Sigmoid colon (tissue), 7 donors: ENCODE data around the gene METTL26. TPM values are rescaled to one million over a fixed set of nuclear protein-coding genes. Genes with fewer than 3 reads are reported as not detected.

Experiments
- DNase-seq: peaks from one replicate; pipeline ENCODE4 v3.0.0-alpha.2; 2019
- H3K27ac ChIP-seq, 4 donors: fragments of 200-600 bp; sonication (generic); one replicate each; pipeline ENCODE4 v1.5.1; 2016 to 2019; ENCODE audit warnings: mild to moderate bottlenecking in 1 of 4
- H3K27me3 ChIP-seq, 3 donors: fragments of 200-600 bp; sonication (generic); one replicate each; pipeline ENCODE4 v1.5.1; 2019; ENCODE audit warnings: mild to moderate bottlenecking in 1 of 3
- H3K36me3 ChIP-seq, 4 donors: fragments of 200-600 bp; sonication (generic); one replicate each; pipeline ENCODE4 v1.5.1; 2016 to 2019
- H3K4me1 ChIP-seq, 4 donors: fragments of 200-600 bp; sonication (generic); one replicate each; pipeline ENCODE4 v1.5.1; 2017 to 2019
- H3K4me3 ChIP-seq, 4 donors: fragments of 200-600 bp; sonication (generic); one replicate each; pipeline ENCODE4 v1.5.1; 2017 to 2019; ENCODE audit warnings: mild to moderate bottlenecking in 2 of 4, moderate library complexity in 1 of 4
- H3K9me3 ChIP-seq, 4 donors: fragments of 200-600 bp in 3 of 4; sonication (generic) in 3 of 4; one replicate each; pipeline versions ENCODE4 v1.5.1 to v1.6.1; 2013 to 2019
- EP300 ChIP-seq, 4 donors: sonication (generic); formaldehyde crosslinking; IDR thresholded peaks; one replicate each; pipeline ENCODE4 v1.6.1; 2017; ENCODE audit warnings: antibody characterized with exemption in 4 of 4
- POLR2A ChIP-seq, 2 donors: fragments of 450-650 bp; IDR thresholded peaks; one replicate each; pipeline ENCODE4 v1.6.1; 2016; ENCODE audit warnings: antibody characterized with exemption in 2 of 2, mild to moderate bottlenecking in 2 of 2, moderate library complexity in 2 of 2
- POLR2AphosphoS5 ChIP-seq, 4 donors: sonication (generic); formaldehyde crosslinking; IDR thresholded peaks; one replicate each; pipeline ENCODE4 v1.6.1; 2017; ENCODE audit warnings: antibody characterized with exemption in 4 of 4
- WGBS, 2 donors: extraction: QIAGEN DNeasy Blood & Tissue Kit; methylation state at CpG; one replicate each; pipeline ENCODE4 v1.1.7; 2013; 5-methylcytosine and 5-hydroxymethylcytosine counted together
- intact Hi-C: fragments of 100-400 bp; cut with DNase I; formaldehyde crosslinking; loops from one replicate; pipeline ENCODE4 v1.15.1; 2023
- polyA plus RNA-seq, 3 donors: library from polyadenylated mRNA; stranded (reverse); fragments of 200-250 nt; gene quantifications; one replicate each; pipeline ENCODE4 v1.2.3, GENCODE V29; 2013
- total RNA-seq, 4 donors: library from RNA; depleted of rRNA; stranded (reverse); fragments of >200 nt; gene quantifications; one replicate each; pipeline ENCODE4 v1.1.0, GENCODE V29; 2016
- TF ChIP-seq, protein P1 (sequence below), 4 experiments: fragments of 450-650 bp in 3 of 4; fragments of 200-600 bp in 1 of 4; IDR thresholded peaks; one replicate each; pipeline ENCODE4 v1.5.1; 2016 to 2019; ENCODE audit warnings: antibody characterized with exemption in 4 of 4, mild to moderate bottlenecking in 3 of 4, moderate library complexity in 2 of 4
- donor health status: healthy with polysubstance abuse.
- donor health status: Bipolar disorder and iron deficiency.
- donor health status: healthy.

Gene METTL26
- total and polyA plus RNA-seq, 7 donors = 79.5 to 163 (median 132) TPM

DNA sequence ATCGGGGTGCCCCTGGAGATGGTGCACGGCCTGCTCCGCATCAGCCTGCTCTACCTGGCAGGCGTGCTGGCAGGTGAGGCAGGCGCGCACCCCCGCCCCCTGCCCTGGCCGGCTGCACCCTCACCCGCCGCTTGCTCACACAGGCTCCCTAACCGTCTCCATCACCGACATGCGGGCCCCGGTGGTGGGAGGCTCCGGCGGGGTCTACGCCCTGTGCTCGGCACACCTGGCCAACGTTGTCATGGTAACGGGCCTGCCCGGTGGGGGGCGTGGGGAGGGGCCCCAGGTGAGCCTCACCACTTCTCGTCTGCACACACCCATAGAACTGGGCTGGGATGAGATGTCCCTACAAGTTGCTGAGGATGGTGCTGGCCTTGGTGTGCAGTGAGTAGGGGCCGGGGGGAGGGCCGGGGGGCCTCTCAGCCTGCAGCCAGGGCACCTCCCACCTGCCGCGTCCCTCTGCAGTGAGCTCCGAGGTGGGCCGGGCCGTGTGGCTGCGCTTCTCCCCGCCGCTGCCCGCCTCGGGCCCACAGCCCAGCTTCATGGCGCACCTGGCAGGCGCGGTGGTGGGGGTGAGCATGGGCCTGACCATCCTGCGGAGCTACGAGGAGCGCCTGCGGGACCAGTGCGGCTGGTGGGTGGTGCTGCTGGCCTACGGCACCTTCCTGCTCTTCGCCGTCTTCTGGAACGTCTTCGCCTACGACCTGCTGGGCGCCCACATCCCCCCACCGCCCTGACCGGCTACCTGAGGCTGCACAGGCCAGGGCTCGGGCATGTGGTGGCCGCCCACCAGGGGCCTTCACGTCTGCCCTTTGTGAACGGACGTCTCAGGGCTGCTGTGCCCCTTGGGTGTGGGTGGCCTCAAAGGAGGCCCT, 41.4 kb upstream of the METTL26 start:
- Histone ChIP-seq H3K36me3 (peaks cover 15 to 27% (median 19%) of the 10 kb centered on the region in 4 donors), H3K27me3 (no peaks in the 10 kb centered on the region), H3K4me1 (peaks cover 0 to 50% (median 40%) of the 10 kb centered on the region in 4 donors), H3K4me3 (no peak overlapping the region), H3K27ac (no peak overlapping the region), H3K9me3 (no peaks in the 10 kb centered on the region)
- intact Hi-C loops = no loop called here
- no peak for DNase-seq
- no peak for TF ChIP-seq POLR2AphosphoS5 (IDR thresholded peaks at IDR 0.05)
- TF ChIP-seq POLR2A (IDR thresholded peaks at IDR 0.05) = no peak
- no peak for TF ChIP-seq EP300 (IDR thresholded peaks at IDR 0.05)
- TF ChIP-seq, protein P1, sequence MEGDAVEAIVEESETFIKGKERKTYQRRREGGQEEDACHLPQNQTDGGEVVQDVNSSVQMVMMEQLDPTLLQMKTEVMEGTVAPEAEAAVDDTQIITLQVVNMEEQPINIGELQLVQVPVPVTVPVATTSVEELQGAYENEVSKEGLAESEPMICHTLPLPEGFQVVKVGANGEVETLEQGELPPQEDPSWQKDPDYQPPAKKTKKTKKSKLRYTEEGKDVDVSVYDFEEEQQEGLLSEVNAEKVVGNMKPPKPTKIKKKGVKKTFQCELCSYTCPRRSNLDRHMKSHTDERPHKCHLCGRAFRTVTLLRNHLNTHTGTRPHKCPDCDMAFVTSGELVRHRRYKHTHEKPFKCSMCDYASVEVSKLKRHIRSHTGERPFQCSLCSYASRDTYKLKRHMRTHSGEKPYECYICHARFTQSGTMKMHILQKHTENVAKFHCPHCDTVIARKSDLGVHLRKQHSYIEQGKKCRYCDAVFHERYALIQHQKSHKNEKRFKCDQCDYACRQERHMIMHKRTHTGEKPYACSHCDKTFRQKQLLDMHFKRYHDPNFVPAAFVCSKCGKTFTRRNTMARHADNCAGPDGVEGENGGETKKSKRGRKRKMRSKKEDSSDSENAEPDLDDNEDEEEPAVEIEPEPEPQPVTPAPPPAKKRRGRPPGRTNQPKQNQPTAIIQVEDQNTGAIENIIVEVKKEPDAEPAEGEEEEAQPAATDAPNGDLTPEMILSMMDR (IDR thresholded peaks at IDR 0.05) = no peak
- 49 to 63% methylated on average over 57 of the region's 57 CpGs for WGBS, 2 donors

DNA sequence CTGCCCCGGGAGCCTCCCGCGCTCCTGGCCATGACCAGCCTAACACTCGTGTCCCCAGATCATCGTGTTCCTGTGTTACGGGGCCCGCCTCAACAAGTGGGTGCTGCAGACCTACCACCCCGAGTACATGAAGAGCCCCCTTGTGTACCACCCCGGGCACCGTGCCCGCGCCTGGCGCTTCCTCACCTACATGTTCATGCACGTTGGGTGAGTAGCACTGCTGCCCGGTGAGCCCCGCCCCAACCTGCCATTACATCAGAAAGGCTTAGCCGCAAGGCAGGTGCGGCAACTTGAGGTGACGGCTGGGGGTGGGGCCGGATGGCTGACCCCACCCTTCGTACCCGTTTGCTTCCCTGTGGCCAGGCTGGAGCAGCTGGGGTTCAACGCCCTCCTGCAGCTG, 40.8 kb upstream of the METTL26 start:
- H3K36me3 ChIP-seq = peaks cover 15 to 27% (median 19%) of the 10 kb centered on the region in 4 donors
- H3K4me3 ChIP-seq = no peak overlapping the region
- TF ChIP-seq POLR2AphosphoS5 (IDR thresholded peaks at IDR 0.05) (no peak), POLR2A (IDR thresholded peaks at IDR 0.05) (peak in 1 of 2 donors; percentile 19), EP300 (IDR thresholded peaks at IDR 0.05) (no peak)
- intact Hi-C loops = no loop called here
- 16 to 52% methylated on average over 23 of the region's 23 CpGs for WGBS, 2 donors
- no peak for DNase-seq
- H3K9me3 ChIP-seq = no peaks in the 10 kb centered on the region
- H3K27me3 ChIP-seq = no peaks in the 10 kb centered on the region
- H3K4me1 ChIP-seq = peaks cover 0 to 44% (median 34%) of the 10 kb centered on the region in 4 donors
- no peak overlapping the region for H3K27ac ChIP-seq

DNA sequence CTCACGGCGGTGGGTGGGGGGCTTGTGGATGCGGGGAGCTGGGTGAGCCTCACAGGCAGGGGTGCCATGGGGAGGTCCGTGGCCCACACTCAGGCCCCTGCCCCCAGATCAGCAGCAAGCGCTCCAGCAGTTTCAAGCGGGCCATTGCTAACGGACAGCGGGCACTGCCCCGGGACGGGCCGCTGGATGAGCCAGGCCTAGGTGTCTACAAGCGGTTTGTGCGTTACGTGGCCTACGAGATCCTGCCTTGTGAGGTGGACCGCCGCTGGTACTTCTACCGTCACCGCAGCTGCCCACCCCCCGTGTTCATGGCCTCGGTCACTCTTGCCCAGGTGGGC, 40.4 kb upstream of the METTL26 start:
- H3K27me3 ChIP-seq = no peaks in the 10 kb centered on the region
- no peak for TF ChIP-seq POLR2AphosphoS5 (IDR thresholded peaks at IDR 0.05)
- TF ChIP-seq, protein P1 (IDR thresholded peaks at IDR 0.05) = no peak
- TF ChIP-seq EP300 (IDR thresholded peaks at IDR 0.05) = no peak
- no peak for TF ChIP-seq POLR2A (IDR thresholded peaks at IDR 0.05)
- intact Hi-C loops = no loop called here
- H3K27ac ChIP-seq = no peak overlapping the region
- 29 to 87% methylated on average over 21 of the region's 21 CpGs for WGBS, 2 donors
- H3K4me1 ChIP-seq = peaks cover 0 to 40% (median 30%) of the 10 kb centered on the region in 4 donors
- no peak for DNase-seq
- H3K9me3 ChIP-seq = no peaks in the 10 kb centered on the region
- peaks cover 17 to 27% (median 19%) of the 10 kb centered on the region in 4 donors for H3K36me3 ChIP-seq
- H3K4me3 ChIP-seq = no peak overlapping the region

DNA sequence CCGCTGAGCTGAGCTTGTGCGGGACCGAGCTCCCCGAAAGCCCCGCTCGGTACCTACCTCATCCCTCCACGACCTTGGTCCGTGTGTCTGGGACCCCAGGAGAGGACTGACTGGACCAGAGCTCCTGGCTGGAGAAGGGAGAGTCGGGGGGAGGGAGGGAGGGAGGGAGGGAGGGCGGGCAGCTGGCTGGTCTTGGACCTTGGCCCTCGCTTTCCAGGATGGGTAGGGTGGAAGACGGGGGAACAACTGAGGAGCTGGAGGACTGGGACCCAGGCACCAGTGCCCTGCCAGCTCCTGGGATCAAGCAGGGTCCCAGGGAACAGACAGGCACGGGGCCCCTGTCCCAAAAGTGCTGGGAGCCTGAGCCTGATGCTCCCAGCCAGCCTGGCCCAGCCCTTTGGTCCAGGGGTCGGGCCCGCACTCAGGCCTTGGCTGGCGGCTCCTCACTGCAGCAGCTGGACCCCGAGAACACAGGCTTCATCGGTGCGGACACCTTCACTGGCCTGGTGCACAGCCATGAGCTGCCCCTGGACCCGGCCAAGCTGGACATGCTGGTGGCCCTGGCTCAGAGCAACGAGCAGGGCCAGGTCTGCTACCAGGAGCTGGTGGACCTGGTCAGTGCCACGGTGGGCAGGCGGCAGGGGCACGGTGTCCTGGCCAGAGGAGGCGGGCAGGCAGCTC, 39.9 kb upstream of the METTL26 start:
- H3K4me1 ChIP-seq = peaks cover 0 to 35% (median 25%) of the 10 kb centered on the region in 4 donors
- intact Hi-C loops = no loop called here
- H3K27me3 ChIP-seq = no peaks in the 10 kb centered on the region
- 22 to 48% methylated on average over 25 of the region's 25 CpGs for WGBS, 2 donors
- peak overlapping the region; percentile 10 to 48 (median 36) for H3K4me3 ChIP-seq
- H3K36me3 ChIP-seq = peaks cover 21 to 32% (median 24%) of the 10 kb centered on the region in 4 donors
- H3K9me3 ChIP-seq = no peaks in the 10 kb centered on the region
- no peak for TF ChIP-seq EP300 (IDR thresholded peaks at IDR 0.05)
- TF ChIP-seq POLR2AphosphoS5 (IDR thresholded peaks at IDR 0.05) = peak in 1 of 4 donors; percentile 4
- TF ChIP-seq, protein P1 (IDR thresholded peaks at IDR 0.05) = no peak
- no peak for TF ChIP-seq POLR2A (IDR thresholded peaks at IDR 0.05)
- peak overlapping the region in 3 of 4 donors; percentile 28 to 41 (median 32) for H3K27ac ChIP-seq
- DNase-seq = no peak
